Loucy (cell line): Measurements from ENCODE around the gene KLF6.

Experiments
- EZH2phosphoT487 ChIP-seq: fragments of 200-600 bp; IDR thresholded peaks from 2 replicates; pipeline ENCODE4 v1.6.1; 2018; ENCODE audit warnings: antibody characterized with exemption, mild to moderate bottlenecking, moderate library complexity, borderline replicate concordance
- TF ChIP-seq, protein P1 (sequence below): fragments of 200-600 bp; sonication (generic); conservative IDR thresholded peaks from 2 replicates; pipeline ENCODE4 v1.5.1; 2014; ENCODE audit warnings: mild to moderate bottlenecking, antibody characterized with exemption, low read length

DNA sequence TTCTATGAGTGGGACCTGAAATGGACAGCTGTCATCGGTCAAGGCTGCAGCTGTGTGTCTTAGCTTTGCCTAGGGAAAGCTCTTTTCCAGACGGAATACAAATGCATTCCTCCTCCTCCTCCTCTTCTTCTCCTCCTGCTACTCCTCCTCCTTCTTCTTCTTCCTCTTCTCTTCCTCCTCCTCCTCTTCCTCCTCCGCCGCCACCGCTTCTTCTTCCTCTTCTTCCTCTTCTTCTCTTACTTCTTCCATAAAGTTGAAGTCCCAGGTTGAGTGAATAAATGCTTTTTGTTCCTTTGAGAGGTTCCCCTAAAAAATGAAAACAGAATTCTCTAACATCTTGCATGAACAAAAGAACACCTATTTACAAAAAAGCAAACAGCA, 28.7 kb downstream of the KLF6 start:
- TF ChIP-seq, protein P1, sequence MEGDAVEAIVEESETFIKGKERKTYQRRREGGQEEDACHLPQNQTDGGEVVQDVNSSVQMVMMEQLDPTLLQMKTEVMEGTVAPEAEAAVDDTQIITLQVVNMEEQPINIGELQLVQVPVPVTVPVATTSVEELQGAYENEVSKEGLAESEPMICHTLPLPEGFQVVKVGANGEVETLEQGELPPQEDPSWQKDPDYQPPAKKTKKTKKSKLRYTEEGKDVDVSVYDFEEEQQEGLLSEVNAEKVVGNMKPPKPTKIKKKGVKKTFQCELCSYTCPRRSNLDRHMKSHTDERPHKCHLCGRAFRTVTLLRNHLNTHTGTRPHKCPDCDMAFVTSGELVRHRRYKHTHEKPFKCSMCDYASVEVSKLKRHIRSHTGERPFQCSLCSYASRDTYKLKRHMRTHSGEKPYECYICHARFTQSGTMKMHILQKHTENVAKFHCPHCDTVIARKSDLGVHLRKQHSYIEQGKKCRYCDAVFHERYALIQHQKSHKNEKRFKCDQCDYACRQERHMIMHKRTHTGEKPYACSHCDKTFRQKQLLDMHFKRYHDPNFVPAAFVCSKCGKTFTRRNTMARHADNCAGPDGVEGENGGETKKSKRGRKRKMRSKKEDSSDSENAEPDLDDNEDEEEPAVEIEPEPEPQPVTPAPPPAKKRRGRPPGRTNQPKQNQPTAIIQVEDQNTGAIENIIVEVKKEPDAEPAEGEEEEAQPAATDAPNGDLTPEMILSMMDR: no peak
- no peak for TF ChIP-seq EZH2phosphoT487
